ENCODE results near the gene TAS2R1. TPM values are rescaled to one million over a fixed set of nuclear protein-coding genes. Genes with fewer than 3 reads are reported as not detected.

TAS2R1 gene
- total RNA-seq, 2 donors from 2014 or later, result not detected

DNA sequence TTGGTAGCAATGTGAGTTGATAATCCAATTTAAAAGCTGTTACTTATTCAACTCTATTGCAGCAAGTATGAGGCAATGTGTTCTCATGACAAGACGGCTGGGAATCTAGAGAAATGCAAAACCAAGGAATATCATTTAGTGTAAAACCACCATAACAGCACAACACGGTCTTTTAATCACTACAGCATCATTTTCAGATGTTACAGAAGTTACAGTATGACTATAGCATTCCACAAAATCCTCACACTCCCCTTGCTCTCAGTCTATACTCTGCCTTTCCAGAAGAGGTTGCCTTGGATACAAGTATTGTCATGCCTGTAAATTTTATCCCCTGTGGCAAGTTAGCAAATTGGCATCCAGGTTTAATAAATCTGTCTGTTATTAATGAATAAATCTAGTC, 28.6 kb upstream of the TAS2R1 start:
- intact Hi-C loops (cut with DNase I), result no loop called here
- H3K27ac ChIP-seq, result no peak overlapping the region
- no peaks in the 10 kb centered on the region for H3K36me3 ChIP-seq (replicated peaks in 1 of 2; ENCODE audit: insufficient read depth in 1 of 2, low read depth in 2 of 2)
- no peaks in the 10 kb centered on the region for H3K27me3 ChIP-seq
- H3K9me3 ChIP-seq, result no peaks in the 10 kb centered on the region
- H3K4me3 ChIP-seq, result no peak overlapping the region
- ATAC-seq (no peak), DNase-seq (no peak)
- no peak for TF ChIP-seq POLR2A (IDR thresholded peaks at IDR 0.05)
- TF ChIP-seq, protein P1, sequence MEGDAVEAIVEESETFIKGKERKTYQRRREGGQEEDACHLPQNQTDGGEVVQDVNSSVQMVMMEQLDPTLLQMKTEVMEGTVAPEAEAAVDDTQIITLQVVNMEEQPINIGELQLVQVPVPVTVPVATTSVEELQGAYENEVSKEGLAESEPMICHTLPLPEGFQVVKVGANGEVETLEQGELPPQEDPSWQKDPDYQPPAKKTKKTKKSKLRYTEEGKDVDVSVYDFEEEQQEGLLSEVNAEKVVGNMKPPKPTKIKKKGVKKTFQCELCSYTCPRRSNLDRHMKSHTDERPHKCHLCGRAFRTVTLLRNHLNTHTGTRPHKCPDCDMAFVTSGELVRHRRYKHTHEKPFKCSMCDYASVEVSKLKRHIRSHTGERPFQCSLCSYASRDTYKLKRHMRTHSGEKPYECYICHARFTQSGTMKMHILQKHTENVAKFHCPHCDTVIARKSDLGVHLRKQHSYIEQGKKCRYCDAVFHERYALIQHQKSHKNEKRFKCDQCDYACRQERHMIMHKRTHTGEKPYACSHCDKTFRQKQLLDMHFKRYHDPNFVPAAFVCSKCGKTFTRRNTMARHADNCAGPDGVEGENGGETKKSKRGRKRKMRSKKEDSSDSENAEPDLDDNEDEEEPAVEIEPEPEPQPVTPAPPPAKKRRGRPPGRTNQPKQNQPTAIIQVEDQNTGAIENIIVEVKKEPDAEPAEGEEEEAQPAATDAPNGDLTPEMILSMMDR (IDR thresholded peaks at IDR 0.05), result no peak
- WGBS, 2 donors, result 59 to 67% methylated on average over 2 of the region's 2 CpGs
- no peaks in the 10 kb centered on the region for H3K4me1 ChIP-seq

DNA sequence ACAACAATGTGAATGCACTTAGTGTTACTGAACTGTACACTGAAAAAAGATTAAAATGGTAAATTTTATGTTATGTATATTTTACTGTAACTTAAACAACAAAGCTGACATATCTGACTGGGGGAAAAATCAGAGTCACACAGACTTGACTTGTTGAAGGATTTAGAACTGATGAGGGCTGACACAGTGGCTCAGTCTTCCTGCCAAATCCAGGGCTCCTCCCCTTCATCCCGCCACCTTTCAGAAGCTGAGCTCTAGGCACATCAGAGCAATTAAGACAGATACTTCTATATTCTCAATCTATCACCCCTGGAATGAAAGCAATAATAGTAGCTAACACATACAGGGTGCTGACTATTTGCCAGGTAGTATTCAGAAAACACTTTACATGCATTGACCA, 27.7 kb upstream of the TAS2R1 start:
- no peak for ATAC-seq
- 84 to 94% methylated on average over 1 of the region's 1 CpG for WGBS, 2 donors

DNA sequence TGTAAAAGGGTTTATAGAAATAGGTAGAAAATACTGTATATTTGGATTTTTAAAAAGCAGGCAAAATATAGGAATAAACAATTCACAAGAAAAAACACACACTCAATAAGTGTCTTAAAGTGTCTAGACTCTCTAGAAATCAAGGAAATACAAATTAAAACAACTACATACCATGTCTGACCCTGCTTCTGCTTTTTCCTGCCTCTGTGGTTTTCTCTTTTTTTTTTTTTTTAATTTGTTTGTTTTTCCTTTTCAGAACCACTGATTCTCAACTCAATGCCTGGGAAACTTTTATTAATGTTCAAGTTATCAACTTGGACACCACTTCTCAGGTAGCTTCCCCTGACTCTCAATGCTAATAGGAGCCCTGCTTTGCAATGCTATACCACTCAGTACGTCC, 25.5 kb upstream of the TAS2R1 start:
- H3K36me3 ChIP-seq (replicated peaks in 1 of 2; ENCODE audit: insufficient read depth in 1 of 2, low read depth in 2 of 2), result no peaks in the 10 kb centered on the region
- H3K4me3 ChIP-seq, result no peak overlapping the region
- H3K27me3 ChIP-seq, result no peaks in the 10 kb centered on the region
- H3K4me1 ChIP-seq, result no peaks in the 10 kb centered on the region
- TF ChIP-seq, protein P1 (IDR thresholded peaks at IDR 0.05), result no peak
- no peak for TF ChIP-seq POLR2A (IDR thresholded peaks at IDR 0.05)
- H3K27ac ChIP-seq, result no peak overlapping the region
- no peaks in the 10 kb centered on the region for H3K9me3 ChIP-seq
- no peak for ATAC-seq
- WGBS, 2 donors, result 75 to 79% methylated on average over 1 of the region's 1 CpG
- intact Hi-C loops (cut with DNase I), result no loop called here
- DNase-seq, result no peak

More for the DNA sequence above, 27.7 kb upstream of the TAS2R1 start:
- TF ChIP-seq, protein P1 (IDR thresholded peaks at IDR 0.05), result no peak
- no peak for TF ChIP-seq POLR2A (IDR thresholded peaks at IDR 0.05)
- Histone ChIP-seq H3K4me1 (no peaks in the 10 kb centered on the region), H3K9me3 (no peaks in the 10 kb centered on the region), H3K27me3 (no peaks in the 10 kb centered on the region), H3K36me3 (replicated peaks in 1 of 2; ENCODE audit: insufficient read depth in 1 of 2, low read depth in 2 of 2) (no peaks in the 10 kb centered on the region), H3K27ac (no peak overlapping the region), H3K4me3 (no peak overlapping the region)
- intact Hi-C loops (cut with DNase I), result no loop called here
- DNase-seq, result no peak

DNA sequence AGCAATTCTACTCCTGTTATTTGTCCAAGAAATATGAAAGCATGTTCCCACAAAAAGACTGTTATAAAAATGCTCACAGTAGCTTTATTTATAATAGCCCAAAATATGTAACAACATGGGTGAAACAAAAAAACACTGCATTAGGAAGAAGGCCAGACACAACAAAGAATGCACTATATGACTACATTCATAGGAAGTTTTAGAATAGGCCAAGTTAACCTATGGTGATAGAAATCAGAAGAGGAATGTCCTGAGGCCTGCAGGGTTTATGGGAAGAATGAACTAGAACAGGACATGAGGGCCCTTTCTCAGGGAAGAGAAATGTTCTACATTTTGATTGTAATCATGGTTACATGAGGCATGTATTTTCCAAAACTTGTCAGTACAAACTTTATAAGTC, 24.7 kb upstream of the TAS2R1 start:
- Histone ChIP-seq H3K27me3 (no peaks in the 10 kb centered on the region), H3K4me1 (no peaks in the 10 kb centered on the region), H3K4me3 (no peak overlapping the region), H3K36me3 (replicated peaks in 1 of 2; ENCODE audit: insufficient read depth in 1 of 2, low read depth in 2 of 2) (no peaks in the 10 kb centered on the region), H3K27ac (no peak overlapping the region), H3K9me3 (no peaks in the 10 kb centered on the region)
- TF ChIP-seq, protein P1 (IDR thresholded peaks at IDR 0.05), result no peak
- TF ChIP-seq POLR2A (IDR thresholded peaks at IDR 0.05), result no peak
- ATAC-seq, result no peak
- no peak for DNase-seq
- intact Hi-C loops (cut with DNase I), result no loop called here

DNA sequence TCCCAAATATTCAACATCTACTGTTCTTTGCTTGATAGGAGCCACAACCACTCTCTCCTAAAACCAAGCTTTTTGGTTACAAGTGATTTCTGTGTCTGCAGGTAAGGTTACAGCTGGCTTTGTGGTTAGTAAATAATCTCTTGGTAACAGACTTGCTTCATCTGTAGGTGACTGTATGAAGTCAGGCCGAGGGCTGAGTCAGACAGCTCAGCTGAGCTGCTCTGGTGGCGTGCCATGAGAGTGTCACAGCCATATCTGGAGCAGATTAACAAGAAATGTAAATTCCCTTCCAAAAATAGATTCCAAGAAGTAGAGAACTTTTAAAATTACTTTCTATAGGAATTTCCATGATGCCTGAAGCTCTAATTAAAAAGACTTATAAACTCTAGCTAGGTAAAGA, 23.7 kb upstream of the TAS2R1 start:
- Histone ChIP-seq H3K36me3 (replicated peaks in 1 of 2; ENCODE audit: insufficient read depth in 1 of 2, low read depth in 2 of 2) (no peaks in the 10 kb centered on the region), H3K27ac (peak overlapping the region in 2 of 4 donors; percentile 1 to 15), H3K9me3 (no peaks in the 10 kb centered on the region), H3K27me3 (no peaks in the 10 kb centered on the region), H3K4me1 (no peaks in the 10 kb centered on the region), H3K4me3 (no peak overlapping the region)
- DNase-seq (peak; percentile 80 to 90 (median 87)), ATAC-seq (peak; percentile 100)
- intact Hi-C loops (cut with DNase I), result no loop called here
- TF ChIP-seq POLR2A (IDR thresholded peaks at IDR 0.05), result no peak
- TF ChIP-seq, protein P1 (IDR thresholded peaks at IDR 0.05), result no peak
- 10 to 25% methylated on average over 2 of the region's 2 CpGs for WGBS, 2 donors
